ENCODE results near the gene PITPNB.

Gene PITPNB

GRCh38 chr22:27835446-27835845, 83.6 kb downstream of the PITPNB start:
- DNase-seq (ENCODE audit: low read depth): peak; percentile 60

GRCh38 chr22:27834364-27835185, 84.5 kb downstream of the PITPNB start:
- no peak for DNase-seq (ENCODE audit: low read depth)
- no peak for TF ChIP-seq CTCF (conservative IDR thresholded peaks at IDR 0.05; ENCODE audit: low read length)
- H3K4me3 ChIP-seq (ENCODE audit: low read length): no peak overlapping the region

More at GRCh38 chr22:27835446-27835845, 83.6 kb downstream of the PITPNB start:
- no peak overlapping the region for H3K4me3 ChIP-seq (ENCODE audit: low read length)
- TF ChIP-seq CTCF (conservative IDR thresholded peaks at IDR 0.05; ENCODE audit: low read length): no peak

GRCh38 chr22:27833803-27834202, 85.3 kb downstream of the PITPNB start:
- DNase-seq (ENCODE audit: low read depth): no peak
- no peak overlapping the region for H3K4me3 ChIP-seq (ENCODE audit: low read length)
- no peak for TF ChIP-seq CTCF (conservative IDR thresholded peaks at IDR 0.05; ENCODE audit: low read length)

- no peak for DNase-seq (ENCODE audit: low read depth)
- H3K4me3 ChIP-seq (ENCODE audit: low read length): no peak overlapping the region
- no peak for TF ChIP-seq CTCF (conservative IDR thresholded peaks at IDR 0.05; ENCODE audit: low read length)
Observed at GRCh38 chr22:27832606-27833005, 86.5 kb downstream of the PITPNB start.

- no peak for TF ChIP-seq CTCF (conservative IDR thresholded peaks at IDR 0.05; ENCODE audit: low read length)
- DNase-seq (ENCODE audit: low read depth): no peak
- no peak overlapping the region for H3K4me3 ChIP-seq (ENCODE audit: low read length)
Observed at GRCh38 chr22:27829620-27830019, 89.4 kb downstream of the PITPNB start.

- DNase-seq (ENCODE audit: low read depth): no peak
- no peak for TF ChIP-seq CTCF (conservative IDR thresholded peaks at IDR 0.05; ENCODE audit: low read length)
- no peak overlapping the region for H3K4me3 ChIP-seq (ENCODE audit: low read length)
Observed at GRCh38 chr22:27827604-27828587, 91.2 kb downstream of the PITPNB start.
